HL-60 (cell line): ENCODE data around the gene ZNF580.

Source experiments
- GABPA ChIP-seq: IDR thresholded peaks from 2 replicates; pipeline ENCODE4 v1.6.1; 2012; ENCODE audit warnings: low read depth
- POLR2AphosphoS5 ChIP-seq: IDR thresholded peaks from 2 replicates; pipeline ENCODE4 v1.6.1; 2012; ENCODE audit warnings: low read depth
- SPI1 ChIP-seq: IDR thresholded peaks from 2 replicates; pipeline ENCODE4 v1.6.1; 2012; ENCODE audit warnings: low read depth, mild to moderate bottlenecking, borderline replicate concordance
- TF ChIP-seq, protein P1 (sequence below): IDR thresholded peaks from 2 replicates; pipeline ENCODE4 v1.6.1; 2012; ENCODE audit warnings: low read depth; ENCODE audit not compliant: insufficient replicate concordance
- TF ChIP-seq, protein P2 (sequence below): IDR thresholded peaks from one replicate; pipeline ENCODE4 v1.5.1; 2011; ENCODE audit warnings: low read length, control low read depth, inconsistent platforms; ENCODE audit not compliant: insufficient read depth

GRCh38 chr19:55691561-55692481, 51.0 kb downstream of the ZNF580 start:
- TF ChIP-seq, protein P1, sequence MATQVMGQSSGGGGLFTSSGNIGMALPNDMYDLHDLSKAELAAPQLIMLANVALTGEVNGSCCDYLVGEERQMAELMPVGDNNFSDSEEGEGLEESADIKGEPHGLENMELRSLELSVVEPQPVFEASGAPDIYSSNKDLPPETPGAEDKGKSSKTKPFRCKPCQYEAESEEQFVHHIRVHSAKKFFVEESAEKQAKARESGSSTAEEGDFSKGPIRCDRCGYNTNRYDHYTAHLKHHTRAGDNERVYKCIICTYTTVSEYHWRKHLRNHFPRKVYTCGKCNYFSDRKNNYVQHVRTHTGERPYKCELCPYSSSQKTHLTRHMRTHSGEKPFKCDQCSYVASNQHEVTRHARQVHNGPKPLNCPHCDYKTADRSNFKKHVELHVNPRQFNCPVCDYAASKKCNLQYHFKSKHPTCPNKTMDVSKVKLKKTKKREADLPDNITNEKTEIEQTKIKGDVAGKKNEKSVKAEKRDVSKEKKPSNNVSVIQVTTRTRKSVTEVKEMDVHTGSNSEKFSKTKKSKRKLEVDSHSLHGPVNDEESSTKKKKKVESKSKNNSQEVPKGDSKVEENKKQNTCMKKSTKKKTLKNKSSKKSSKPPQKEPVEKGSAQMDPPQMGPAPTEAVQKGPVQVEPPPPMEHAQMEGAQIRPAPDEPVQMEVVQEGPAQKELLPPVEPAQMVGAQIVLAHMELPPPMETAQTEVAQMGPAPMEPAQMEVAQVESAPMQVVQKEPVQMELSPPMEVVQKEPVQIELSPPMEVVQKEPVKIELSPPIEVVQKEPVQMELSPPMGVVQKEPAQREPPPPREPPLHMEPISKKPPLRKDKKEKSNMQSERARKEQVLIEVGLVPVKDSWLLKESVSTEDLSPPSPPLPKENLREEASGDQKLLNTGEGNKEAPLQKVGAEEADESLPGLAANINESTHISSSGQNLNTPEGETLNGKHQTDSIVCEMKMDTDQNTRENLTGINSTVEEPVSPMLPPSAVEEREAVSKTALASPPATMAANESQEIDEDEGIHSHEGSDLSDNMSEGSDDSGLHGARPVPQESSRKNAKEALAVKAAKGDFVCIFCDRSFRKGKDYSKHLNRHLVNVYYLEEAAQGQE, result no peak
- TF ChIP-seq, protein P2, sequence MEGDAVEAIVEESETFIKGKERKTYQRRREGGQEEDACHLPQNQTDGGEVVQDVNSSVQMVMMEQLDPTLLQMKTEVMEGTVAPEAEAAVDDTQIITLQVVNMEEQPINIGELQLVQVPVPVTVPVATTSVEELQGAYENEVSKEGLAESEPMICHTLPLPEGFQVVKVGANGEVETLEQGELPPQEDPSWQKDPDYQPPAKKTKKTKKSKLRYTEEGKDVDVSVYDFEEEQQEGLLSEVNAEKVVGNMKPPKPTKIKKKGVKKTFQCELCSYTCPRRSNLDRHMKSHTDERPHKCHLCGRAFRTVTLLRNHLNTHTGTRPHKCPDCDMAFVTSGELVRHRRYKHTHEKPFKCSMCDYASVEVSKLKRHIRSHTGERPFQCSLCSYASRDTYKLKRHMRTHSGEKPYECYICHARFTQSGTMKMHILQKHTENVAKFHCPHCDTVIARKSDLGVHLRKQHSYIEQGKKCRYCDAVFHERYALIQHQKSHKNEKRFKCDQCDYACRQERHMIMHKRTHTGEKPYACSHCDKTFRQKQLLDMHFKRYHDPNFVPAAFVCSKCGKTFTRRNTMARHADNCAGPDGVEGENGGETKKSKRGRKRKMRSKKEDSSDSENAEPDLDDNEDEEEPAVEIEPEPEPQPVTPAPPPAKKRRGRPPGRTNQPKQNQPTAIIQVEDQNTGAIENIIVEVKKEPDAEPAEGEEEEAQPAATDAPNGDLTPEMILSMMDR, result no peak
- TF ChIP-seq POLR2AphosphoS5, result no peak
- no peak for TF ChIP-seq GABPA
- no peak for TF ChIP-seq SPI1
